T1000 (cell line): ENCODE measurements around the gene C7orf33.
"Not testable (repeated sequence)": the region's sequence is repeated elsewhere in the genome, so short reads cannot be mapped to it uniquely, and the experiment has no call there.

Experiments used
- DNase-seq: peaks from one replicate; lab custom pipeline; 2025; ENCODE audit warnings: mixed read lengths; lab: John Stamatoyannopoulos, UW

The C7orf33 gene

GRCh38 chr7:148590471-148590870 is at the start of gene C7orf33:
Gene C7orf33, plus strand, starts transcription at chr7:148590766. Its CDS starts 160 bp downstream, at chr7:148590926.
- DNase-seq = no peak

- no peak for DNase-seq
Measured at GRCh38 chr7:148541891-148542504, 48.6 kb upstream of the C7orf33 start.

GRCh38 chr7:148543302-148543701 is 47.3 kb upstream of the C7orf33 start:
- DNase-seq = no peak

GRCh38 chr7:148545172-148545571 is 45.4 kb upstream of the C7orf33 start:
- DNase-seq = no peak

- no peak for DNase-seq
Measured at GRCh38 chr7:148545932-148546331, 44.6 kb upstream of the C7orf33 start.

- DNase-seq = no peak
Measured at GRCh38 chr7:148546857-148547256, 43.7 kb upstream of the C7orf33 start.

- DNase-seq = no peak
Measured at GRCh38 chr7:148547951-148548350, 42.6 kb upstream of the C7orf33 start.

- no peak for DNase-seq
Measured at GRCh38 chr7:148553979-148554378, 36.6 kb upstream of the C7orf33 start.

GRCh38 chr7:148556892-148557291 is 33.7 kb upstream of the C7orf33 start:
- no peak for DNase-seq

GRCh38 chr7:148558914-148559313 is 31.7 kb upstream of the C7orf33 start:
- DNase-seq = no peak

- DNase-seq = no peak
Measured at GRCh38 chr7:148561099-148561498, 29.5 kb upstream of the C7orf33 start.

- DNase-seq = no peak
Measured at GRCh38 chr7:148563583-148564274, 26.8 kb upstream of the C7orf33 start.

GRCh38 chr7:148564275-148564951 is 26.2 kb upstream of the C7orf33 start:
- DNase-seq = not testable (repeated sequence)

GRCh38 chr7:148566736-148567135 is 23.8 kb upstream of the C7orf33 start:
- no peak for DNase-seq

- no peak for DNase-seq
Measured at GRCh38 chr7:148567524-148567923, 23.0 kb upstream of the C7orf33 start.

- DNase-seq = no peak
Measured at GRCh38 chr7:148570510-148570909, 20.1 kb upstream of the C7orf33 start.

- DNase-seq = not testable (repeated sequence)
Measured at GRCh38 chr7:148570973-148571372, 19.6 kb upstream of the C7orf33 start.

- no peak for DNase-seq
Measured at GRCh38 chr7:148571381-148571780, 19.2 kb upstream of the C7orf33 start.

- no peak for DNase-seq
Measured at GRCh38 chr7:148572067-148572522, 18.5 kb upstream of the C7orf33 start.

- DNase-seq = not testable (repeated sequence)
Measured at GRCh38 chr7:148573581-148573980, 17.0 kb upstream of the C7orf33 start.

- DNase-seq = no peak
Measured at GRCh38 chr7:148575640-148576411, 14.7 kb upstream of the C7orf33 start.

GRCh38 chr7:148579366-148579765 is 11.2 kb upstream of the C7orf33 start:
- no peak for DNase-seq
